ENCODE measurements around the gene ZNF410.

DNA sequence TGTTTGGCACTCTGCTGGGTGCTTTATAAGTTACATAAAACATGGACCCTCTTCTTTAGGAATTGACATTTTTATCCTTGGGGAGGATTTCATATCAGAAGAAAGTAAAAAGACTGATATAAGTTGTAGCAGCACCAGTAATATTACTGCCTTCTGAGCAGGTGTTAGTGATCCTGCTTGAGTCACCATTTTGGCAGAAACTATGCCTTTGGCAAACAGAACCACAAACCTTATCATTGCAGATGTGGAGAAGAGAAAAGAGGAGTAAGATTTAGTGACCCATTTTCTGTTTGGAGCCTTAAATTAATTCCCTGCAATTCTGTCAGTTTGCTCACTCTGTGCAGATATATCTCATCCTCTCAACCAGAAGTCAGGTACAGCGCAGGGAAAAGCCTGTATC, 23.0 kb downstream of the ZNF410 start:
- TF ChIP-seq POLR2AphosphoS5 (IDR thresholded peaks at IDR 0.05) (no peak), POLR2A (IDR thresholded peaks at IDR 0.05) (no peak)
- TF ChIP-seq, protein P1, sequence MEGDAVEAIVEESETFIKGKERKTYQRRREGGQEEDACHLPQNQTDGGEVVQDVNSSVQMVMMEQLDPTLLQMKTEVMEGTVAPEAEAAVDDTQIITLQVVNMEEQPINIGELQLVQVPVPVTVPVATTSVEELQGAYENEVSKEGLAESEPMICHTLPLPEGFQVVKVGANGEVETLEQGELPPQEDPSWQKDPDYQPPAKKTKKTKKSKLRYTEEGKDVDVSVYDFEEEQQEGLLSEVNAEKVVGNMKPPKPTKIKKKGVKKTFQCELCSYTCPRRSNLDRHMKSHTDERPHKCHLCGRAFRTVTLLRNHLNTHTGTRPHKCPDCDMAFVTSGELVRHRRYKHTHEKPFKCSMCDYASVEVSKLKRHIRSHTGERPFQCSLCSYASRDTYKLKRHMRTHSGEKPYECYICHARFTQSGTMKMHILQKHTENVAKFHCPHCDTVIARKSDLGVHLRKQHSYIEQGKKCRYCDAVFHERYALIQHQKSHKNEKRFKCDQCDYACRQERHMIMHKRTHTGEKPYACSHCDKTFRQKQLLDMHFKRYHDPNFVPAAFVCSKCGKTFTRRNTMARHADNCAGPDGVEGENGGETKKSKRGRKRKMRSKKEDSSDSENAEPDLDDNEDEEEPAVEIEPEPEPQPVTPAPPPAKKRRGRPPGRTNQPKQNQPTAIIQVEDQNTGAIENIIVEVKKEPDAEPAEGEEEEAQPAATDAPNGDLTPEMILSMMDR (IDR thresholded peaks at IDR 0.05): no peak

All from breast epithelium (tissue), 3 donors.